Mesothelial cell of epicardium (in vitro differentiated cells): ENCODE results near the gene ANXA1. TPM values are rescaled to one million over a fixed set of nuclear protein-coding genes. Genes with fewer than 3 reads are reported as not detected.

ENCODE experiments used
- DNase-seq, 2 experiments: peaks; one replicate each; pipeline ENCODE4 v3.0.0; 2021; ENCODE audit warnings: low spot score in 2 of 2; ENCODE audit not compliant: unreplicated experiment in 2 of 2
- H3K27ac Mint-ChIP-seq: 2 replicates; pipeline ENCODE4 v1.8.0; 2021; ENCODE audit warnings: mixed read lengths
- H3K27me3 Mint-ChIP-seq: 2 replicates; pipeline ENCODE4 v1.8.0; 2021; ENCODE audit warnings: low read depth, mixed read lengths
- H3K36me3 Mint-ChIP-seq: 2 replicates; pipeline ENCODE4 v1.8.0; 2021; ENCODE audit warnings: mixed read lengths
- H3K4me1 Mint-ChIP-seq: 2 replicates; pipeline ENCODE4 v1.8.0; 2021; ENCODE audit warnings: mixed read lengths
- H3K4me3 Mint-ChIP-seq: 2 replicates; pipeline ENCODE4 v1.8.0; 2021; ENCODE audit warnings: mild to moderate bottlenecking, moderate library complexity, mixed read lengths
- H3K9me3 Mint-ChIP-seq: 2 replicates; pipeline ENCODE4 v1.8.0; 2021; ENCODE audit warnings: mixed read lengths
- CTCF ChIP-seq: fragments of 200-600 bp; sonication (generic); IDR thresholded peaks from one replicate; pipeline ENCODE4 v1.5.0; 2021; ENCODE audit warnings: antibody characterized with exemption; ENCODE audit not compliant: unreplicated experiment
- total RNA-seq: library from RNA; stranded (reverse); gene quantifications from 3 replicates; pipeline ENCODE4 v1.2.1, GENCODE V29; 2021

ANXA1 gene
- total RNA-seq, 1 donor from 2014 or later: 183 TPM

DNA sequence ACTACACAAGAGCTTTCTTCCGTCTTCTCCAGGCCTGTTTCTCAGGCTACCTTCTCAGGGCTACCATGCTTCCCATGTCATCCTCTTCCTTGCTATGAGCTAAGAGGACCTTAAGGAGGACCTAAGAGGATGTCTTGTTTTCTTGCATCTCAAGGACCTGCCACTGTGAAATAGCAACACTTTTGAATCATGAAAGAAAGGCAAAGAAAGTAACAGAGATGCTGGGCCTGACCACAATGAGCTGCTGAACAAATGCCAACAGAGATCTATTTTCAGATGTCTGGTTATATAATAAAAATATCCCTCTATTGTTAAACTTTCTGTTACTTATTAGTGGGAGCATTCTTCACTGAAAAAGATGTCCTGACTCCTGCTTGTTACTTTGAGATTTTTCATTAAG, 36.7 kb upstream of the ANXA1 start:
- Mint-ChIP-seq H3K4me3 (no peak overlapping the region), H3K36me3 (no peaks in the 10 kb centered on the region), H3K4me1 (peaks cover 32% of the 10 kb centered on the region), H3K27me3 (no peaks in the 10 kb centered on the region), H3K27ac (no peak overlapping the region), H3K9me3 (no peaks in the 10 kb centered on the region)
- no peak for DNase-seq
- TF ChIP-seq CTCF: no peak

GRCh38 chr9:73116031-73116430, 35.6 kb upstream of the ANXA1 start:
- no peak for TF ChIP-seq CTCF
- Mint-ChIP-seq H3K27me3 (no peaks in the 10 kb centered on the region), H3K27ac (peak overlapping the region; percentile 76)

GRCh38 chr9:73116880-73117279, 34.8 kb upstream of the ANXA1 start:
- Mint-ChIP-seq H3K36me3 (no peaks in the 10 kb centered on the region), H3K27me3 (no peaks in the 10 kb centered on the region), H3K4me1 (peaks cover 32% of the 10 kb centered on the region), H3K27ac (peak overlapping the region; percentile 76), H3K9me3 (no peaks in the 10 kb centered on the region), H3K4me3 (no peak overlapping the region)
- DNase-seq: no peak
- no peak for TF ChIP-seq CTCF

More at GRCh38 chr9:73116031-73116430, 35.6 kb upstream of the ANXA1 start:
- Mint-ChIP-seq H3K9me3 (no peaks in the 10 kb centered on the region), H3K36me3 (no peaks in the 10 kb centered on the region), H3K4me1 (peaks cover 32% of the 10 kb centered on the region), H3K4me3 (no peak overlapping the region)
- DNase-seq: no peak

GRCh38 chr9:73118286-73118685, 33.4 kb upstream of the ANXA1 start:
- no peak for DNase-seq
- TF ChIP-seq CTCF: no peak
- H3K27me3 Mint-ChIP-seq: no peaks in the 10 kb centered on the region
- H3K4me3 Mint-ChIP-seq: no peak overlapping the region
- H3K36me3 Mint-ChIP-seq: no peaks in the 10 kb centered on the region
- H3K9me3 Mint-ChIP-seq: no peaks in the 10 kb centered on the region
- H3K27ac Mint-ChIP-seq: no peak overlapping the region
- peaks cover 32% of the 10 kb centered on the region for H3K4me1 Mint-ChIP-seq

GRCh38 chr9:73118898-73119554, 32.6 kb upstream of the ANXA1 start:
- H3K4me3 Mint-ChIP-seq: no peak overlapping the region
- no peak overlapping the region for H3K27ac Mint-ChIP-seq
- H3K4me1 Mint-ChIP-seq: peaks cover 26% of the 10 kb centered on the region
- no peak for DNase-seq
- no peaks in the 10 kb centered on the region for H3K27me3 Mint-ChIP-seq
- no peaks in the 10 kb centered on the region for H3K9me3 Mint-ChIP-seq
- no peaks in the 10 kb centered on the region for H3K36me3 Mint-ChIP-seq
- TF ChIP-seq CTCF: no peak

GRCh38 chr9:73121375-73121935, 30.2 kb upstream of the ANXA1 start:
- peaks cover 10% of the 10 kb centered on the region for H3K4me1 Mint-ChIP-seq
- no peaks in the 10 kb centered on the region for H3K27me3 Mint-ChIP-seq
- peaks cover 4% of the 10 kb centered on the region for H3K9me3 Mint-ChIP-seq
- H3K36me3 Mint-ChIP-seq: no peaks in the 10 kb centered on the region
- DNase-seq: no peak
- H3K4me3 Mint-ChIP-seq: no peak overlapping the region
- no peak for TF ChIP-seq CTCF
- no peak overlapping the region for H3K27ac Mint-ChIP-seq
